ENCODE measurements around the gene PRRC2C.

- TF ChIP-seq POLR2A (IDR thresholded peaks at IDR 0.05) (no peak), CTCF (IDR thresholded peaks at IDR 0.05) (no peak)
These were observed 14.6 kb upstream of the PRRC2C start for GRCh38 chr1:171470726-171471125.
